NOMO-1 treated with dmso at 0.1 percent for 144 hours (cell line): ENCODE data around the gene MCL1.

Experiments used
- DNase-seq: peaks from one replicate; lab custom pipeline; 2025; ENCODE audit not compliant: unreplicated experiment; lab: John Stamatoyannopoulos, UW

The MCL1 gene

DNA sequence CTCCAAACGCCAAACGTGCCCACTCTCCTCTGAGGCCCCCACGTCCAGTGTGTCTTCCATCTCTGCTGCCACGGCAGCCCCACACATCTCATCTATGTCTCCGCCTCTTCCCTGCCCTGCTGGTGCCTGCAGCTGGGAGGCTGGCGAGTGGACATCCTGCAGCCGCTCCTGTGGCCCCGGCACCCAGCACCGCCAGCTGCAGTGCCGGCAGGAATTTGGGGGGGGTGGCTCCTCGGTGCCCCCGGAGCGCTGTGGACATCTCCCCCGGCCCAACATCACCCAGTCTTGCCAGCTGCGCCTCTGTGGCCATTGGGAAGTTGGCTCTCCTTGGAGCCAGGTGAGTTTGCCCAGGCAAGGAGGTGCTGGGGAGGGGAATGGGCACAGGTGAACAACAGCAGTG, 21.6 kb downstream of the MCL1 start:
- DNase-seq = no peak

DNA sequence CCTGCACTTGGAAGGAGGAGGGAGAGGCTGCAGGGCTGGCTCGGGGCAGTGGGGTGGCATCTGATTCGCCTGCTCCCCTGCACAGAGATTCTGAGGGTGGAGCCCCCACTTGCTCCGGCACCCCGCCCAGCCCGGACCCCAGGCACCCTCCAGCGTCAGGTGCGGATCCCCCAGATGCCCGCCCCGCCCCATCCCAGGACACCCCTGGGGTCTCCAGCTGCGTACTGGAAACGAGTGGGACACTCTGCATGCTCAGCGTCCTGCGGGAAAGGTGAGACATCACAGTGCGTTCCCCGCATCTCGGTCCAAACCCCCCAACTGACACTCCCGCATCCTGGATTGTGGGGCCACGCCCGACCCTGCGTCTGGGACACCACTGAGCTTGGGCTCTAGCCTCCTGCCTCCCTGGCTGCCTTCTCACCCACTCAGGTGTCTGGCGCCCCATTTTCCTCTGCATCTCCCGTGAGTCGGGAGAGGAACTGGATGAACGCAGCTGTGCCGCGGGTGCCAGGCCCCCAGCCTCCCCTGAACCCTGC, 22.3 kb downstream of the MCL1 start:
- no peak for DNase-seq

DNA sequence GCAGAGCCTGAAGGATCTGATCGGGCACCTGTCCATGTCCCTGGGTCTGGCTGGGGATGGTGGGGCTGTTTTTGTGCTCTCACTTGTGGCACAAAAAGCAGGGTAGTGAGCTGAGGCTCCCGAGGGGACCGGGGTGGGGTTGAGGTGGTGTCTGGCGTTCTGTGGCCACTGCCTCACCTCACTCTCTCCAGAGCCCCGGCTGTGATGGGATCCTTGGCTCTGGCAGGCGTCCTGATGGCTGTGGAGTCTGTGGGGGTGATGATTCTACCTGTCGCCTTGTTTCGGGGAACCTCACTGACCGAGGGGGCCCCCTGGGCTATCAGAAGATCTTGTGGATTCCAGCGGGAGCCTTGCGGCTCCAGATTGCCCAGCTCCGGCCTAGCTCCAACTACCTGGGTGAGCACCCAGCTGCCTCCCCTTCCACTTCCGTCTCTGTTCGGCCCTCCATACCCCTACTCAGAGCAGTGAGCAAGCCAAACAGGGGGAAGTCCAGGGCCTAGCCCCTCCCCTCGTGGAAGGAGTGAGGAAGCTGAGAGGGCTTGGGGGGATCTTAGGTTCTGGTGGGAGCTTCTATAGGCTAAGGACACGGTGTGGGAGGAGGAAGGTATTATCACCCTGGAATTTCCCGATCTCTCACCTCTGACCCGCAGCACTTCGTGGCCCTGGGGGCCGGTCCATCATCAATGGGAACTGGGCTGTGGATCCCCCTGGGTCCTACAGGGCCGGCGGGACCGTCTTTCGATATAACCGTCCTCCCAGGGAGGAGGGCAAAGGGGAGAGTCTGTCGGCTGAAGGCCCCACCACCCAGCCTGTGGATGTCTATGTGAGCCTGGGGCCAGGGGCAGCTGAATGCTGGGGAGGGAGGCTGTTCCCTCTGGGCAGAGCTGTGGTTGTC, 23.2 kb downstream of the MCL1 start:
- no peak for DNase-seq

DNA sequence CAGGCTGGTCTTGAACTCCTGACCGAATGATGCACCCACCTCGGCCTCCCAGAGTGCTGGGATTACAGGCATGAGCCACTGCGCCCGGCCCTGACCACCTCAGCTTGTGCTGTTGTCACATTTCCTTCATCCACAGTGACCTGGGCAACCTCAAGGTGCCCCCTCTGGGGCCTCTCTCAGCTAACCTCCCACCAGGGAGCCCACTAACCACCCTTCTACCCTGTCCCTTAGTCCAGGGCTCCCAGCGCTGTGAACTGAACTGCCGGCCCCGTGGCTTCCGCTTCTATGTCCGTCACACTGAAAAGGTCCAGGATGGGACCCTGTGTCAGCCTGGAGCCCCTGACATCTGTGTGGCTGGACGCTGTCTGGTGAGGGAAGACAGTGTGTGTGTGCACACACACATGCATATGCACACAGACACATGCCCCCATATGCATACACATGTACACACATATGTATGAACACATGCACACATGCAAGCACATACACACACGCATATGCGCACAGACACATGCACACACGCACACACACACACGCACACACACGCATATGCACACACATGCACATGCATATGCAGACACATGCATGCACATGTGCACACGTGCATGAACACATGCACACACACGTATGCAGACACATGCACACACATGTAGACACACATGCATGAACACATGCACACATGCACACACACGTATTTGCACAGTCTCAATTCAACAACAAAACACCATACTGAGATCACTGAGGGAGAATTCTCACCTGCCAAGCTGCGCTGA, 24.0 kb downstream of the MCL1 start:
- DNase-seq = no peak

DNA sequence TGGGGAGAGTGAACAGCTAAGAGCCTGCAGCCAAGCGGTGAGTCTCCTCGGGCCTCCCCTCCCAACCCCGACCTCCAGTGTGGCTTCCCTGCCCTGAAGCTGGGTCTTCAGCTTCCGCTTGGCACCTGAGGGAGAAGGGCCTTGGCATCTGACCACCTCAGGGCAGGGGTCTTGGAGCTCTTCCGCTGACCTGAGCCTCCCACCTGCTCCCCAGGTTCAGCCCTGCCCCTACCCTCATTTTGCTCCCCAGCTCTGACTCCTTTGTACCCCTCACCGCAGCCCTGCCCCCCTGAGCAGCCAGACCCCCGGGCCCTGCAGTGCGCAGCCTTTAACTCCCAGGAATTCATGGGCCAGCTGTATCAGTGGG, 25.3 kb downstream of the MCL1 start:
- no peak for DNase-seq

DNA sequence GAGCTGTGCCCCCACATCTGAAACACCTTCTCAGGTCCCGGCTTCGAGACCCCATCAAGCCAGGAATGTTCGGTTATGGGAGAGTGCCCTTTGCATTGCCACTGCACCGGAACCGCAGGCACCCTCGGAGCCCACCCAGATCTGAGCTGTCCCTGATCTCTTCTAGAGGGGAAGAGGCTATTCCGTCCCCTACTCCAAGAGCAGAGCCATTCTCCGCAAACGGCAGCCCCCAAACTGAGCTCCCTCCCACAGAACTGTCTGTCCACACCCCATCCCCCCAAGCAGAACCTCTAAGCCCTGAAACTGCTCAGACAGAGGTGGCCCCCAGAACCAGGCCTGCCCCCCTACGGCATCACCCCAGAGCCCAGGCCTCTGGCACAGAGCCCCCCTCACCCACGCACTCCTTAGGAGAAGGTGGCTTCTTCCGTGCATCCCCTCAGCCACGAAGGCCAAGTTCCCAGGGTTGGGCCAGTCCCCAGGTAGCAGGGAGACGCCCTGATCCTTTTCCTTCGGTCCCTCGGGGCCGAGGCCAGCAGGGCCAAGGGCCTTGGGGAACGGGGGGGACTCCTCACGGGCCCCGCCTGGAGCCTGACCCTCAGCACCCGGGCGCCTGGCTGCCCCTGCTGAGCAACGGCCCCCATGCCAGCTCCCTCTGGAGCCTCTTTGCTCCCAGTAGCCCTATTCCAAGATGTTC, 25.9 kb downstream of the MCL1 start:
- no peak for DNase-seq

DNA sequence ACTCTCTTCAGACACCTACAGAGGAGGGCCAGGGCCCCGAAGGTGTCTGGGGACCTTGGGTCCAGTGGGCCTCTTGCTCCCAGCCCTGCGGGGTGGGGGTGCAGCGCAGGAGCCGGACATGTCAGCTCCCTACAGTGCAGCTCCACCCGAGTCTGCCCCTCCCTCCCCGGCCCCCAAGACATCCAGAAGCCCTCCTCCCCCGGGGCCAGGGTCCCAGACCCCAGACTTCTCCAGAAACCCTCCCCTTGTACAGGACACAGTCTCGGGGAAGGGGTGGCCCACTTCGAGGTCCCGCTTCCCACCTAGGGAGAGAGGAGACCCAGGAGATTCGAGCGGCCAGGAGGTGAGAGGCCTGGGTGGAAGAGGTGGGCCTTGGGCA, 26.5 kb downstream of the MCL1 start:
- DNase-seq = no peak

DNA sequence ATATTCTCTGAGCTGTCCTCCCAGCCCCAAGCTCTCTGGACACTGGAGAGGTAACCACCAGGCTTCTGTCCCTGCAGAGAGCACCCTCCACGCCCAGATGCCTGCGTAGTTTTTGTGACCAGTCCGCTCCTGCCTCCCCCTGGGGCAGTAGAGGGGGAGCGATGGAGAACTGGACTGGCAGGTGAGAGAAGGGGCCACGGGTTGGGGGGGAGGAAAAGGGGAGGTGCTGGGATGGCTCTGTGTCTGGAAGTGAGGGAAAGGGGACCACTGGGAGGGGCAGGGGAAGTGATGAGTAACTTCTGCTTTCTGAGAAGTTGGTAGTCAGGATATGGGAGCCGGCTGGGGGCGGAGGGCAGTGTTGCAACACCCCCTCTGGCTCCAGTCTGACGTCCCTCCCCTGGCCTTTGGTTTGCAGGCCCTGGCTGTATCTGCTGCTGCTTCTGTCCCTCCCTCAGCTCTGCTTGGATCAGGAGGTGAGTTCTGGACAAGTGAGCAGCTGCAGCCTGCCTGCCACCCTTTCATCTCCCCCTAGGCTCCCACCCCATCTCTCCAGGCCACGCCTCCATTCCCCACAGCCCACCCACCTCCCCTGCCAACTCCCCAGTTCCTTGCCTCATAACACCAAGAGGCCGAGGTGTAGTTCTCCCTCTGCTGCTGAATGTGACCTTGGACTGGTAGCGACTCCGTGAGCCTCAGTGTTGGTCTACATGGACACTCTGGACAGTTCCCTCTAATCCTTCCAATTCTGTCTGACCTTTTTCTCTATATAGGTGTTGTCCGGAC, 27.1 kb downstream of the MCL1 start:
- peak; percentile 92 for DNase-seq

DNA sequence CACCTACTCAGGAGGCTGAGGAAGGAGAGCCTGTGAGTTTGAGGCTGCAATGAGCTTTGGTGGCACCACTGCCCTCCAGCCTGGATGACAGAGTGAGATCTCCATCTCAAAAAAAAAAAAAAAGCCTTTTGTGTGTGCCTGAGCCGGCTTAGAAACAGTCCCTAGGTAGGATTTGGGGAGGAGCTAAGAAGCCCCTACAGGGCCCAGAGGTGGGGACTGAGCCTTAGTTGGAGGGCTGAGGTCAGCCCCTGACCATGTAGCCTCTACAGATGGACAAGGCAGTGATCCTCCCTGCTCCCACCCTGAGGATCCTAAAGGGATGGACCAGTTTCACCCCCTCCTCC, 27.7 kb downstream of the MCL1 start:
- DNase-seq = no peak

DNA sequence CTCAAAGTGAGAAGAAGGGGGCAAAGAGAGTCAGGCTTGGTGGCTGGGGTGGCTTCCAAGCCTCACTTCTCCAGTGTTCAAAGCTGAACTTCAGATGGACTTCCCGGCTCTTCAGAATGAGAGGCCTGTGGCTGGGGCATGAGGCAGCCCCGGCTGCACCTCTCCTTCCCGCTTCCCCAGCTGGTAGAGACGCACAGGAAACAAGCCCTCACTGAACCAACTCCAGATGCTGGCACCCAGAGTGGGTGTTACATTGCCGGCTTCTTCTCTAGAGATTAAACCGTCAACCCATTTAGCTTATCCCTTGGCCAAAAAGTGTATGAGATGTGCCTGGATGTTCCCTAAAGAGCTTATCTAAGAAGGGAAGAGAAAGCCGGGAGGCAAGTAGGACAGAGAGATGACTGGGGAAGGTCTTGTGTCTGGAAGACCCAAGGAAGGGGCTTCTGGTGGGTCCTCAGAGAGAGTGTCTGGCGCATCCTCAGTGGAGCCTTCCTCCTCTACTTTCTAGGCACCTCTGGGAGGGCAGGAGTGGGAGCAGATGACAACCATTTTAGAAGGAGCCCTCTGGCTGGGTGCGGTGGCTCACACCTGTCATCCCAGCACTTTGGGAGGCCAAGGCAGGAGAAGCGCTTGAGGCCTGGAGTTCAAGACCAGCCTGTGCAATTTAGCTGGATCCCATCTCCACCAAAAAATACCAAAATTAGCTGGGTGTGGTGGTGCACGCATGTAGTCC, 28.2 kb downstream of the MCL1 start:
- DNase-seq = no peak

DNA sequence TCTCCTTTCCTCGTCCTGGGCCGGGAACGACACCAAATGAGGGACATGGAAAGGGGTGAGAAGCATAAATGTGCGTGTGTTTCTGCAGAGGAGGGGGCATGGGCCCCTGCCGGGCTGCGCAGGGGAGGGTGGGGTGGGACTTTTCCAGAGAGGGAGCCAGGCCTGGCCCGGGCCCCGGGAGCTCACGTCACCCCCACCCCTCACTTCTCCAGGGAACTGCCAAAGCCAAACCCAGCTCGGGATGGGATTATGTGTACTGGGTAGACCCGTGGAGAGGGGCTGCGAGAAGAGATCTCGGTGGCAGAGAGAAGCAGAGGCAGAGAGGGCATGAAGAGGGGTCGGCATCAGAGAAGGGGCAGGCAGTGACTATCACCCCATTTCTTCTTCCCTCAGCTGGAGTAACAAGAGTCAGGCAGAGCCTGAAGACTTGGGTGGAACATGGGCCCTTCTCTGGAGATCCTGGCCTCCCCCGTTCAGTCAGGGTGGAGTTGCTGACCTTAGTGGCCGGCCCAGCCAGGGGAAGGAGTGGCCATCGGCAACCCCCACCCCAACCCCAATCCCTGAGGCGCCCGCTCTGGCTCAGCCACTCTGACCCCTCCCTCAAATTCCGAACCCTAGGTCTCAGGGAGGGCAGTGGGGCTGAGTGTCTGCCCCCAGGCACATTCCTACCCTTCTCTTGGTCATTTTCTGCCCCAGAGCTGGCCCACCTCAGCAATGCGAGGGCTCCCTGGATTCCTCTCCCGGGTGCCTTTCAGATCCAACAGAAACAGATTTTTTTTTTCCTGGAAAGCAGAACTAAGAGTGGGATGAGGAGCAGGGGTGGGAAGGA, 29.0 kb downstream of the MCL1 start:
- no peak for DNase-seq

DNA sequence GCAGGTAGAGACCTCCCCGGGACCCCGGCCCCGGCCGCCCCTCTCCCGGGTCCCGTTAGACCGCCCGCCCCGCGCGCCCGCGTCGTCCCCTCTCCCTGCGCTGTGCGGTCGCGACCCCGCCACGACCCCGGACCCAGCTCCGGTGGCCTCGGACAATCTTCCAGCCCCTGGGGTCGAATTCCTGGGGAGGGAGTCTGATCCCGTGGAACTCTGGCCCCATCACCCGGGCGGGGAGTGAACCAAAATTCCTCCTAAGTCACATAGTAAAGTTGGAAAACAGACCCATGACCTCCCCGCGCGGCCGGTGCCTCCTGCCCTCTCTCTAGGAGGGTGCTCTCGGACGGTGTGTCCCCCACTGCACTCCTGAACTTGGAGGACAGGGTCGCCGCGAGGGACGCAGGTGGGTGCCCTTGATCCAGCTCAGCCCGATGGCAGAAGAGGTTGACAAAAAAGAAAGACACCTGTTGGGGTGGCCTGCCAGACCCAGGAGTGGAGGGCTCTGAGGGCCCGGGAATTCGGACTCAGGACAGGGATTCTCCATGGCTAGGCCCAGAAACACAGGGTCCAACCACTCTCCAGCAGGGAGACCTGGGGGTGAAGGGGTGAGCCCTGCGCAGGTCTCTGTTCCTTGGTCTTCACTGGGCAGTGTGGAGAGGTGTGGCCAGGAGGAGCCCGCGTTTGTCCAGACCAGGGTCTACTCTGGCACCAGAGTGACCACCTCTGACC, 29.8 kb downstream of the MCL1 start:
- DNase-seq = no peak

DNA sequence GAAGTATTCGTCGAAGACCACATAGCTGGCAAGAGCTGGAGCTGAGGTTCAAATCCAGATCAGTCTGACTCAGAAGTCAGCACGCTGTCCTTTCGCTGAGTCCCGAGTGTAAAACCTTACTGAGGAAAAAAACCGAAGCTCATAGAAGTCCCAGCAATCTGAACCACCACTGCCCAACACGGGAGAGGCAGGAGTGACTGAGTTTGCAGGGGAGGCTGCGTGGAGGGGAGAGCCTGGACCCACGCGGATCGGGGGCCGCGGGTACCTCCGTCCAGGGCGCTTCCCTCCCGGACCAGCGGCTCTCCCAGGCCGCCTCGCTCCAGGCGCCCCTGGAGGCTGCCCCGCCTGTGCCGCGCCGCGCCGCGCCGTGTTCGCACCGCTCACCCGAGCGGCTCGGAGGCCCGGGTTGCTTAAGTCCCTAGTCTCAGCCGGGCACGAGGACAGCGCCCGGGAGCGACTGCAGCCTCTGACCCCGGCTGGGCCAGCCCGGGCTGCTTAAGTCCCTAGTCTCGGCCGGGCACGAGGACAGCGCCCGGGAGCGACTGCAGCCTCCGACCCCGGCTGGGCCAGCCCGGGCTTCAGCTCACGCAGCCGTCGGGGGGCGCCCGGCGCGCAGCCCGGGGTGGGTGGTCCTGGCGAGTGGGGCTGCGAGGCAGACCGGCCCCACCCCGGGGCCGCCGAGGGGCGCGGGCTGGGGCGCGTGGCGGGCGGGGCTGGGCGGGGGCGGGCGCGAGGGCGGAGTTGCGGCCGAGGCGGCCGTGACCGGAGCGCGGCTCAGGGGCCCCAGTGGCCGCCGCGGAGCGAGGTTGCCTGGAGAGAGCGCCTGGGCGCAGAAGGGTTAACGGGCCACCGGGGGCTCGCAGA, 30.5 kb downstream of the MCL1 start, which contains the start of gene ADAMTSL4:
Gene ADAMTSL4 (plus strand): TSS at position 777 of the 864 bp plus-strand sequence. CDS start 2,881 bp downstream, outside the sequence.
- DNase-seq = peak; percentile 30

DNA sequence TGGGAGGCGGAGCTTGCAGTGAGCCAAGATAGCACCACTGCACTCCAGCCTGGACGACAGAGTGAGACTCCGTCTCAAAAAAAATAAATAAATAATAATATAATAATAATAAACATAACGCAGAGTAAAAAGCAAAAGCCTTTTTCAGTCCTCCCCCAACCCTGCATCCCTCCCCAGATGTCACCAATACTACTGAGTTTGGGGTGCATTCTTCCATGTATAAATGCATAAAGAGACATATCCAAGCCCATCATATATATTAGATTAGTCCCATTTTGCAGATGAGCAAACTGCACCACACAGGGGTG, 31.1 kb downstream of the MCL1 start:
- DNase-seq = no peak

DNA sequence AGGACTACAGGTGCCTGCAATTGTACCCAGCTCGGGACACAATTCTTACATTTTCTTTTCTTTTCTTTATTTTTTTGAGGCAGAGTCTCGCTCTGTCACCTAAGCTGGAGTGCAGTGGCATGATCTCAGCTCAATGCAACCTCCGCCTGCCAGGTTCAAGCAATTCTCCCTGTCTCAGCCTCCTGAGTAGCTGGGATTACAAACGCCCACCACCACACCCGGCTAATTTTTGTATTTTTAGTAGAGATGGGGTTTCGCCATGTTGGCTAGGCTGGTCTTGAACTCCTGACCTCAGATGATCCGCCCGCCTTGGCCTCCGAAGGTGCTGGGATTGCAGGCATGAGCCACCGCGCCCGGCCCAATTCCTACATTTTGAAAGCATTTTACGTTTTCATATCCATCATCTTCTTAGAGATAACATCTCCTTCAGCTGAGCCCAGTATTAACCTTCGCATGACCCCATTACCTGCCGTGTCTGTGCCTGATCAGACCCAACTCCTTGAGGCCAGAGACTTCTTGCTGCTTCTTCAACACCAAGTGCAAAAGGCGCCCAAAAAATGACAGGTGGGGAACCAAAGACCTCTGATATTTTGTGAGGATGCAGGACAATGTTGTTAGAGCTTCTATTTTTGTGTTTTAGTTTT, 33.0 kb downstream of the MCL1 start:
- no peak for DNase-seq

DNA sequence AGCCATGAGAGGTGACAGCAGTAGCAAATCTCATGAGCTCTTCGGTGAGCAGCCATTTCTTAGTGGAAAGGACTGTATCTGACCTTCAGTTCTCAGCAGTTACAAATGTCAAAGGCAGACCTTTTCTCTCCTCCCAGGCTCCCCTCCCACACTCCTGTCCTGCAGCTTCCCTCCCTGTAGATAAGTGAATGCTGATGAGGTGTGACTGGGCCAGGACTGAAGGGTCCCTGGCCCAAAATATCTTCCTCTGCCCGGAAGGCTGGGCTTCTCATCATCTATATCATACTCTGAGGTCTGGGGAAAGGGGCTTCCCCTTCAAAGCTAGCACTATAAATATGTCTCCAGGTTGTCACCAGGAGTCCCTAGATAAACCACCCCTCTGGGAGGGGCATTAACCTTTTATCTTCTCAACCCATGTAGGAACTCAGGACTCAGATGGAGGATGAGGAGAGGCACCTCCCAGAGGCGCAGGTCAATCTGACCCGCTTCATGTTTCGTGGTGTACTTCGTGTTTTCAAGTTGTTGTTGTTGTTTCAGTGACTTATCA, 33.9 kb downstream of the MCL1 start:
- no peak for DNase-seq

DNA sequence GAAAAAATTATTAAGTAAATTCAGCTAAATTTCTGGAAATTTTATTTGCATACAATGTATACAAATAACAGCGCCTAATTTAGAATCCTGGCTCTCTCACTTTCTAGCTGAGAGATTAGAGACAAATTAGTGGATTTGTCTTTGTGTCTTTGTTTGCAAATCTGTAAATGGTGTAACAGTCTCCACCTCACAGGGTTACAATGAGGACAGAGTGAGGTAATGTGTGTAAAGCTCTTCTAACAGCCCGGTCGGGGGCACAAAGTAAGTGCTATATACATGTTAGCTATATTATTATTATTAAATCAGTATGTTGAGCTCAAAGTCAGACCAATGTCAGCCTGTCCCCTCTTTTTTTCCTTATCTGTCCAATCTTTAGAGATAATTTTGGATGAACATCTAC, 35.2 kb downstream of the MCL1 start:
- no peak for DNase-seq
